Suprapubic skin (tissue), 4 donors: Measurements from ENCODE around the gene HOXB2. TPM values are rescaled to one million over a fixed set of nuclear protein-coding genes. Genes with fewer than 3 reads are reported as not detected.

ENCODE experiments used
- DNase-seq, 2 donors: peaks; one replicate each; pipeline ENCODE4 v3.0.0-alpha.2; 2019; ENCODE audit warnings: low spot score in 2 of 2
- H3K27ac ChIP-seq: fragments of 200-600 bp; sonication (generic); one replicate; pipeline ENCODE4 v1.5.1; 2019
- H3K27me3 ChIP-seq: fragments of 200-600 bp; sonication (generic); one replicate; pipeline ENCODE4 v1.5.1; 2019
- H3K36me3 ChIP-seq: fragments of 200-600 bp; sonication (generic); one replicate; pipeline ENCODE4 v1.5.1; 2019
- H3K4me1 ChIP-seq: fragments of 200-600 bp; sonication (generic); one replicate; pipeline ENCODE4 v1.5.1; 2019
- H3K4me3 ChIP-seq: fragments of 200-600 bp; sonication (generic); one replicate; pipeline ENCODE4 v1.5.1; 2019; ENCODE audit warnings: mild to moderate bottlenecking
- H3K9me3 ChIP-seq: fragments of 200-600 bp; sonication (generic); one replicate; pipeline ENCODE4 v1.5.1; 2019
- EP300 ChIP-seq: sonication (generic); formaldehyde crosslinking; IDR thresholded peaks from one replicate; pipeline ENCODE4 v1.6.1; 2017; ENCODE audit warnings: antibody characterized with exemption
- POLR2A ChIP-seq, 2 donors: fragments of 450-650 bp; IDR thresholded peaks; one replicate each; pipeline ENCODE4 v1.6.1; 2017; ENCODE audit warnings: antibody characterized with exemption in 2 of 2, mild to moderate bottlenecking in 2 of 2, moderate library complexity in 2 of 2
- POLR2AphosphoS5 ChIP-seq, 3 donors: sonication (generic); formaldehyde crosslinking; IDR thresholded peaks; one replicate each; pipeline ENCODE4 v1.6.1; 2017; ENCODE audit warnings: antibody characterized with exemption in 3 of 3
- WGBS: methylation state at CpG from one replicate; pipeline ENCODE4 v1.1.5; 2018; 5-methylcytosine and 5-hydroxymethylcytosine counted together
- total RNA-seq, 4 donors: library from RNA; depleted of rRNA; stranded (reverse); fragments of >200 nt; gene quantifications; one replicate each; pipeline ENCODE4 v1.1.0, GENCODE V29; 2016
- TF ChIP-seq, protein P1 (sequence below), 2 donors: fragments of 200-600 bp in 1 of 2; fragments of 450-650 bp in 1 of 2; sonication (generic) in 1 of 2; IDR thresholded peaks; one replicate each; pipeline ENCODE4 v1.5.1; 2016 to 2019; ENCODE audit warnings: antibody characterized with exemption in 2 of 2, mild to moderate bottlenecking in 1 of 2, moderate library complexity in 1 of 2

The HOXB2 gene
- total RNA-seq, 4 donors from 2014 or later: 8.4 to 13.6 (median 9.9) TPM

DNA sequence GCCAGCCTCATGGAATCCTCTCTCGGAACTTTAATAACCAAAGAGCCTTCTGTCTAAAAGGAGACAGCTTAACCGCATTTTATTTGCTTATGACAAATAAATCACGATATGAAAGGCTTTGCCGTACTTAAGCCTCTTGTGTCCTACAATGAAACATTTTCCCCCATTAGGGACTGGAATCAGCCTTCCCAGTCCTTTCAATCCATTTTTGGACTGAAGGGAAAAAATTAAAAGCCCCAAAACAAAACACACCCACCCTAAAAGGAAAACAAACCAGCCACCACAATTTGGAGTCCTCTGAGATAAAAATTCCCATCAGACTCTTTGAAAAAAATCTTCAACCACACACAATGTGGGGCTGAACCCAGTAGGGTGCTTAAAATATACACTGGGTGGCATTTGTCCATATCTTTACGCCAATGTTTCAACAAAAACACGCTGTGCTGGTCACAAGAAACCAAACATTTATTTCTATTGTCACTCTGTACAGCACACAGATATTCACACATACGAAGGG lies 30.2 kb upstream of the HOXB2 start:
- DNase-seq: no peak
- 63% methylated on average over 7 of the region's 7 CpGs for WGBS
- Histone ChIP-seq H3K9me3 (no peaks in the 10 kb centered on the region), H3K27ac (peak overlapping the region; percentile 85), H3K27me3 (no peaks in the 10 kb centered on the region), H3K36me3 (no peaks in the 10 kb centered on the region), H3K4me1 (peaks cover 76% of the 10 kb centered on the region), H3K4me3 (peak overlapping the region; percentile 8)
- TF ChIP-seq POLR2AphosphoS5 (IDR thresholded peaks at IDR 0.05) (no peak), POLR2A (IDR thresholded peaks at IDR 0.05) (no peak), EP300 (no peak)
- TF ChIP-seq, protein P1, sequence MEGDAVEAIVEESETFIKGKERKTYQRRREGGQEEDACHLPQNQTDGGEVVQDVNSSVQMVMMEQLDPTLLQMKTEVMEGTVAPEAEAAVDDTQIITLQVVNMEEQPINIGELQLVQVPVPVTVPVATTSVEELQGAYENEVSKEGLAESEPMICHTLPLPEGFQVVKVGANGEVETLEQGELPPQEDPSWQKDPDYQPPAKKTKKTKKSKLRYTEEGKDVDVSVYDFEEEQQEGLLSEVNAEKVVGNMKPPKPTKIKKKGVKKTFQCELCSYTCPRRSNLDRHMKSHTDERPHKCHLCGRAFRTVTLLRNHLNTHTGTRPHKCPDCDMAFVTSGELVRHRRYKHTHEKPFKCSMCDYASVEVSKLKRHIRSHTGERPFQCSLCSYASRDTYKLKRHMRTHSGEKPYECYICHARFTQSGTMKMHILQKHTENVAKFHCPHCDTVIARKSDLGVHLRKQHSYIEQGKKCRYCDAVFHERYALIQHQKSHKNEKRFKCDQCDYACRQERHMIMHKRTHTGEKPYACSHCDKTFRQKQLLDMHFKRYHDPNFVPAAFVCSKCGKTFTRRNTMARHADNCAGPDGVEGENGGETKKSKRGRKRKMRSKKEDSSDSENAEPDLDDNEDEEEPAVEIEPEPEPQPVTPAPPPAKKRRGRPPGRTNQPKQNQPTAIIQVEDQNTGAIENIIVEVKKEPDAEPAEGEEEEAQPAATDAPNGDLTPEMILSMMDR (IDR thresholded peaks at IDR 0.05): no peak

DNA sequence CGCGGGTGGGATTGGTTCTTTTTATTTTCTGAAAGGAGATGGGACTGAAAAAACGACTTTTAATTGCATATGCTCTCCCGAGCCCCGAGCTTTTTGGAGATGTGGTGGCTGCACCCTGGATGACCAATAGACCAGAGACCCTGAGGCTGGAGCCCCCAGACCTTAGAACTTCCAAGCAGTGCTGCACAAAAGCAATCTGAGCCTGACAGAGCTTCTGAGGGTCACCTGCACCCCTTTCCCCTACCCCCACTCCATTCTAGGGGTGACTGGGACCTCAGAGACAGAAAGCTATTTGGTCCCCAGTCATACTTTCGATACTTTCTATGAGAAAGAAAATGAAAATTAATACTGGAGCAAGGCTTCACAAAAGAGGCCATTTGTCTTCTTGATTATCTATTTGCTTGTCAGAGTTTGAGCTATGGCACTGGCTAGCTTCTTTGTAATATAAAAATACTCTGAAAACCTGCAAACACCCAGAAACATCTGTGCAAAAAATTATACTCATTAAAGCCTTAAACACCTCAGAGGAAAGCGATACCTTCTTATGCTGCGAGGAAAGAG lies 29.7 kb upstream of the HOXB2 start:
- 61% methylated on average over 8 of the region's 8 CpGs for WGBS
- no peak for DNase-seq
- Histone ChIP-seq H3K27ac (peak overlapping the region; percentile 85), H3K27me3 (no peaks in the 10 kb centered on the region), H3K36me3 (no peaks in the 10 kb centered on the region), H3K4me1 (peaks cover 75% of the 10 kb centered on the region), H3K9me3 (no peaks in the 10 kb centered on the region), H3K4me3 (peak overlapping the region; percentile 8)
- no peak for TF ChIP-seq EP300
- no peak for TF ChIP-seq POLR2AphosphoS5 (IDR thresholded peaks at IDR 0.05)
- no peak for TF ChIP-seq POLR2A (IDR thresholded peaks at IDR 0.05)
- TF ChIP-seq, protein P1 (IDR thresholded peaks at IDR 0.05): no peak

DNA sequence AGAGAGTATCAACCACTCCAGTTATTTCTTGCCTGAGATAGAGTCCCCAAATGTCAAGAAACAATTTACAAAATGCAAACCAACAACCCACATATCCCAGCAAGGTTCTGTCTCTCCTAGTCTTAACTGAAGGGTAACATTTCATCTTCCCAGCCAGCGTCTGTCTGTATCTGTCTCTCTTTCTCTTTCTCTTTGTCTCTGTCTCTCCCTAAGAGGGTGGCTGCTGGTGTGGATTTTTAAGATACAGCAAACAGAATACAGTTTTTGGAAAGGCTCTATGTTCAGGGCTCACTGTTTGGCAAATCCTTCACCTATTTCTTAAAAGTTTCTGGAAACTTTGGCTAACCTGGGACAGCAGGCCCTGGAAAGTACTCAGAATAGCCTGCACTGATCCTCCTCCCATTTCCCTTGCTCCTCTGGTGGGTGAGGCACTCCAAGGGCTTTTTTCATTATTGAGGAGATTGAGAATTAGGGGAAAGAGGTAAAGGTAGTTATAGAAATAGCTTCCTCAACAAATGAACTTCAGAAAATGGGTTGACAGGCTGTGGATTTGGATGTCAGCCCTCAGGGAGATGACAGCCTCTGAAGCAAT lies 27.0 kb upstream of the HOXB2 start:
- WGBS: 67% methylated on average over 1 of the region's 1 CpG
- DNase-seq: no peak
- Histone ChIP-seq H3K27me3 (peaks cover 3% of the 10 kb centered on the region), H3K4me1 (peaks cover 81% of the 10 kb centered on the region), H3K4me3 (peak overlapping the region; percentile 29), H3K27ac (peak overlapping the region; percentile 85), H3K36me3 (no peaks in the 10 kb centered on the region), H3K9me3 (no peaks in the 10 kb centered on the region)
- TF ChIP-seq POLR2A (IDR thresholded peaks at IDR 0.05) (no peak), EP300 (no peak), POLR2AphosphoS5 (IDR thresholded peaks at IDR 0.05) (no peak)
- TF ChIP-seq, protein P1 (IDR thresholded peaks at IDR 0.05): no peak

DNA sequence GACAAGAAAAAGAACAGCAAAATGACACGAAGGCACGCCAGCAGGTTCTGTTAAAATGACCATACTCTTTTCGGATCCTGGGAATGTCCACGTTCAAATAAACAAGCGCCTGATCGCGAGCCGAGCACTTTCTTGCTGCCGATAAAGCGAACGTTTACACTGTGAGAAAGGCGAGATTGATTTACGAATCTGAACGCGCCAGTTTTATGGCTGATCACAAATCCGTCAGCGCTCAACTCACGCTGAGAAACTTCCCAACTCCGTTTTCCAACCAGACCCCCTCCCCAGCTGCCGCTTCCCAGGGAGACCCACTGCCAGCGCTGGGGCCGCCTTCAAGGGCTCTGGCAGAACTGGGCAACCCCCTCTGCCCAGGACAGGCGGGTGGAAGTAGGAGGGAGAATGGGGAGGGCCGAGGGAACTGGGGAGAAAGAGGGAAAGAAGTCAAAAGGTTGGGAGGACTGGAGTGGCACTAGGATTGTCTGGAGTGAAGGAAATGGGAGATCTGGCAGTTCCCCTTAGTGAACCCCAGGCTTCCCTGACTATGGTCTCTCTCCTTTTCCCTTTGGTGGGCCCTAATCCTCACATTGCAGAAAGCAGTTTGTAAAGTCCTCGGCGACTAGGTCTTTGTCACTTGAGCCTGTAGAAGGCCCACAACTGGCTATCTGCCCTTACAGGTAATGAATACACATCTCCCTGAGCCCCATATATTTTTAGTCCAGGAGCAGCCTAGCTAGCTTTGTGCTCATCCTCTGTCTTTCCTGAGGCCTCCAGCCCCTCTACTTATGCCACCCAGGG lies 26.3 kb upstream of the HOXB2 start:
- Histone ChIP-seq H3K36me3 (no peaks in the 10 kb centered on the region), H3K4me3 (peak overlapping the region; percentile 29), H3K27ac (peak overlapping the region; percentile 85), H3K4me1 (peaks cover 74% of the 10 kb centered on the region), H3K27me3 (peaks cover 3% of the 10 kb centered on the region), H3K9me3 (no peaks in the 10 kb centered on the region)
- 69% methylated on average over 26 of the region's 26 CpGs for WGBS
- DNase-seq: no peak
- TF ChIP-seq POLR2AphosphoS5 (IDR thresholded peaks at IDR 0.05): no peak
- no peak for TF ChIP-seq POLR2A (IDR thresholded peaks at IDR 0.05)
- TF ChIP-seq, protein P1 (IDR thresholded peaks at IDR 0.05): no peak
- TF ChIP-seq EP300: no peak
